Measurements from ENCODE around the gene LBH.

The LBH gene

DNA sequence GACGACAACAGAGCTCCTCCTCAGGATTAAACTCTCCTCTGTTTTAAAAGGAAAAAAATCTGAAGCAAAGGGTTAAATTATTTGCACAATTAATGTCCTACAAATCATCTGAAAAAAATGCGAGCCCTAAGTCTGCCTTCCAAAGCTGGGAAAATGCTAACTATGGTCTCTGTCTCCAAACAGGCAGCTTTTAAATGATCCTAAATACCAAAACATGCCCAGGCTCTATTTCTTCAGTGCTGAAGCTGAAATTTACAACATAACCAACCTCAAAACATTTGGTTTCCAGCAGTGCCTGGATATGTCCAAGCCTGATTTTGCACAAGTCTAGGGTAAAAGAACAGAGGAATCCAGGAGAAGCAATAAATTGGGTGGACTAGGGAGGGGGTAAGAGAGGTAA is 57.2 kb downstream of the LBH start:
- H3K27ac ChIP-seq, result no peak overlapping the region
- TF ChIP-seq, protein P1, sequence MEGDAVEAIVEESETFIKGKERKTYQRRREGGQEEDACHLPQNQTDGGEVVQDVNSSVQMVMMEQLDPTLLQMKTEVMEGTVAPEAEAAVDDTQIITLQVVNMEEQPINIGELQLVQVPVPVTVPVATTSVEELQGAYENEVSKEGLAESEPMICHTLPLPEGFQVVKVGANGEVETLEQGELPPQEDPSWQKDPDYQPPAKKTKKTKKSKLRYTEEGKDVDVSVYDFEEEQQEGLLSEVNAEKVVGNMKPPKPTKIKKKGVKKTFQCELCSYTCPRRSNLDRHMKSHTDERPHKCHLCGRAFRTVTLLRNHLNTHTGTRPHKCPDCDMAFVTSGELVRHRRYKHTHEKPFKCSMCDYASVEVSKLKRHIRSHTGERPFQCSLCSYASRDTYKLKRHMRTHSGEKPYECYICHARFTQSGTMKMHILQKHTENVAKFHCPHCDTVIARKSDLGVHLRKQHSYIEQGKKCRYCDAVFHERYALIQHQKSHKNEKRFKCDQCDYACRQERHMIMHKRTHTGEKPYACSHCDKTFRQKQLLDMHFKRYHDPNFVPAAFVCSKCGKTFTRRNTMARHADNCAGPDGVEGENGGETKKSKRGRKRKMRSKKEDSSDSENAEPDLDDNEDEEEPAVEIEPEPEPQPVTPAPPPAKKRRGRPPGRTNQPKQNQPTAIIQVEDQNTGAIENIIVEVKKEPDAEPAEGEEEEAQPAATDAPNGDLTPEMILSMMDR (IDR thresholded peaks at IDR 0.05), result no peak
- no peak for TF ChIP-seq ZFX (IDR thresholded peaks at IDR 0.05; ENCODE audit: borderline replicate concordance)

DNA sequence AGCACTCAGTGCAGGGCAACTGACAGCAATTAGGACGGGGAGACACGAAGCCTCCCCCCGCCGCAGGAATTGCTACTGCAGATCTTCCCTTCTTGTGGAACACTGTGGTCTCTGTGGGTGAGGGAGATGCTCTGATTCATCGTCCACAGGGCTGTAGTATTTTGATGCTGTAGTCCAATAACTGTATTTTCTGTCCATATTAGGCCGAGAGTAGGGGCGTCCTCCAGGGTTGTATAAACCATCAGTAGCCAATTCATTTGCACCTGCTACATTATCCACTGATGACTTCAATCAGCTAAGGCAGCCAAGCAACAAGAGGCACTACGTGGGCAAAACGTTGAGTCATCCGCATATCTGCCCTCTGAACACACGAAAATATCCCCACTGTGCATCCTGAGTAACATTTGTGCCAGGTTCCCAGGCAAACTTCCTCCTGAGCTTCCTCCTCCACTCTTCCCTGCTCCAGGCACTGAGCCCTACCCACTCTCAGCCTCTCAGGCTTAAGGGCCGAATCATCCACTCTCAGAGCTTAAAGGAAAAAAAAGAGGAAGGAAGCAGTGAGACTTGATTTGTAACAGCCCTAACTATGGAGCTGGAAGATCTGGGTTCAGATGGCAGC is 62.1 kb downstream of the LBH start:
- no peak overlapping the region for H3K27ac ChIP-seq
- no peak for TF ChIP-seq ZFX (IDR thresholded peaks at IDR 0.05; ENCODE audit: borderline replicate concordance)
- TF ChIP-seq, protein P1 (IDR thresholded peaks at IDR 0.05), result no peak

DNA sequence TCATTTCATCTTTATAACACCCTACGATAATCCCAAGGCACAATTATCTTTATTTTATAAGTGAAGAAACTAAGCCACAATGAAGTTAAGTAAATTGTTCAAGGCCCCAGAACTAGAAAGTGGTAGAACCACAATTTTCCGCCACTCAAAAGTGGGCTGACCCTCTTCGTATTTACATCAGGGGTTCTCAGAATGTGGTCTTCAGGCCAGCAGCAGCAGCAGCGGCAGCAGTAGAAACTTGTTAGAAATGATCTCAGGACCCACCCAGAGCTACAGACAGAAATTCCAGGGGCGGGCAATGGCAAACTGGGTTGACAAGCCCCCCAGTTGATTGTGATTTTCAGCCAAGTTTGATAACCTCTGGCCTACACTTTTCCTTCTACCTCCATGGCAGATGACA is 62.8 kb downstream of the LBH start:
- no peak for TF ChIP-seq ZFX (IDR thresholded peaks at IDR 0.05; ENCODE audit: borderline replicate concordance)
- TF ChIP-seq, protein P1 (IDR thresholded peaks at IDR 0.05), result no peak
- no peak overlapping the region for H3K27ac ChIP-seq

DNA sequence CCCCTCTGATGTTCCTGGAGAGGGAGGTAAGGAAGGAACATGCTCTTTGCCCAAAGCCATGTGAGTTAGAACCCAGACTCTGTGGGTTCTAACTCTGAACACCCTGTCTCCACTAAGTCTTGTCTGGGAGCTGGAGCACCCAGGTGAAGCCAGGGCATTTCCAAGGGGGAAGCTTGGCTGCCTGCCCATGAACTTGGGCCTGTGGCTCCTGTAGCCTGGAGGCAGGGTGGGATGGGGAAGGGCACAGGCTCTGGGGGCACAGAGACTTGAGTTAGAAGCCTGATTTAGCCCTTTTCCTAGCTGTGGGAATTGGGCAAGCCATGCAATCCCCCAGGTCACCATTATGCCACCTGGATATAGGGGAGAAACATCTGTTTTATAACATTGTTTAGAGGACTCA is 65.2 kb downstream of the LBH start:
- no peak overlapping the region for H3K27ac ChIP-seq
- TF ChIP-seq, protein P1 (IDR thresholded peaks at IDR 0.05), result no peak
- no peak for TF ChIP-seq ZFX (IDR thresholded peaks at IDR 0.05; ENCODE audit: borderline replicate concordance)

DNA sequence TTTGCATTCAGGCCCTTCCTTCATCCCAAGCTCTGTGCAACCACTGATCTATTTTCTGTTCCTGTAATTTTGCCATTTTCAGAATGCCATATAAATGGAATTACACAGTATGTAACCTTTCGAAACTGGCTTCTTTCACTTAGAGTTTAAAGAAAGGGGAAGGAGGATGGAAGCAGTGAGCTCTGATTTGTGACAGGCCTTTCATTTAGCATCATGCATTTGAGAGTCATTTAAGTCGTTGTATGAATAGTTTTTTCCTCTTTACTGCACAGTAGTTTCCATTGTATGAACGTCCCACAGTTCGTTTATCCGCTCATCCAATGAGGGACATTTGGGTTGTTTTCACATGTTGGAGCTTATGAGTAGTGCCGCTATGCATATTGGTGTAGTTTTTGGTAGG is 67.0 kb downstream of the LBH start:
- TF ChIP-seq ZFX (IDR thresholded peaks at IDR 0.05; ENCODE audit: borderline replicate concordance), result no peak
- TF ChIP-seq, protein P1 (IDR thresholded peaks at IDR 0.05), result no peak
- no peak overlapping the region for H3K27ac ChIP-seq

DNA sequence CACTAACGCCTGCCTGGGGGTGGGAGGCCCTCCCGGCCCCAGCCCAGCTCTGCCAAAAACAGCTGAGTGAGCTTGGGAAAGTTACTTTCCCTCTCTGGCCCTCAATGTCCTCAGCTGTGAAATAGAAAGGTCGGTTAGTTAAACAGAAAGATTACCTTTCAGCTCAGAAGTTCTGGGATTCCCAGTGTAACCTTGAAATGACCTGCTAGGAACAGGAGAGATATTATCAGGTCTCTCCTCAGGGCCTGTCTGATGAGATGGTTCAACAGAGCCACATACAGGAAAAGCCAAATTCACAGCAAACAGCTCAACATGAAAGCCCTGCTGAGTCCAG is 68.8 kb downstream of the LBH start:
- no peak overlapping the region for H3K27ac ChIP-seq
- TF ChIP-seq, protein P1 (IDR thresholded peaks at IDR 0.05), result no peak
- no peak for TF ChIP-seq ZFX (IDR thresholded peaks at IDR 0.05; ENCODE audit: borderline replicate concordance)

DNA sequence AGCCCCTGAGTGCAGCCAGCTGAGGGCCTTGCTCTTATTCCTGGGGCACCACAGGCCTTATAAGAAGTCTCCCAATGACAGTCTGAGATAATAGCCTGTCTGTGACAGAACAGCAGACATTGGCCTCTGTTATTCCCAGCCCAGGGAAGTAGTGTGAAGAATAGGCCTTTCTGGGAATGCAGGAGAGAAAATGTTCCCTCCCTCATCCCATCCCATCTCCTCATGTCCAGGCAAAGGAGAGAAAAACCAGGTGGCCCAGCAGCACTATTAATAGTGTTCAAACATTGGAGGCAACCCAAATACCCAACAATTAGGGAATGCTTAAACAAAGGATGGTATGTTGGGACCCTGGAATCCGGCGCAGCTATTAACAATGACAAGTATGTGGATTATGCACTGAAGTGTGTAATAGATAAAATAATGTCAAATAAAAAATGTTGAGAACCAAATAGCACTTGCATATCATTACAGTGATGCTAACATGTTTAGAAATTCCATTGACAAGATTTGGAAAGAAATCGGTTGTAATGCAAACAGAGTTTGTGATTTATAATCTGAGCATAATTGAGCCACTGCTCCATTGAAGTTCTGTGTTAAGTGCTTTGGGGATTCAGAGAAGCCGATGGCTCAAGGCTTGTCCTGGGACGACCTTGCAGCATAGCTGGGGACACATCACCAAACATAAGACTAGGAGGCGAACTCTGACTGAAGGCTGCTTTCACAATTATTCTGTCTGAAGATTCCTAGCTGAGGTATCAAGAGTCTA is 69.3 kb downstream of the LBH start:
- H3K27ac ChIP-seq, result no peak overlapping the region
- no peak for TF ChIP-seq ZFX (IDR thresholded peaks at IDR 0.05; ENCODE audit: borderline replicate concordance)
- TF ChIP-seq, protein P1 (IDR thresholded peaks at IDR 0.05), result no peak

All from 22Rv1 (cell line).